HepG2 (cell line): ENCODE results near the gene AEBP1. TPM values are rescaled to one million over a fixed set of nuclear protein-coding genes. Genes with fewer than 3 reads are reported as not detected.
A peak's percentile ranks its signal among the peaks of the same experiment; 100 is the strongest.

ENCODE experiments used
- ATAC-seq: fragments of 200-7000 bp; cut with Tn5 transposase; 3 replicates; pipeline ENCODE4 v1.9.1; 2020; ENCODE audit warnings: mild to moderate bottlenecking, moderate library complexity
- BruUV-seq: library from RNA; stranded (reverse); fragments of 400-500 nt; replicated peaks from 2 replicates; lab custom pipeline; 2021; lab: Mats Ljungman, UMichigan
- CTCF ChIA-PET: fragments of 300-600 bp; formaldehyde crosslinking; extraction: SDS; loops from one replicate; lab custom pipeline; 2021; ENCODE audit warnings: low total read pairs, inconsistent platforms, low intra/inter-chr PET ratio; lab: Yijun Ruan, JAX
- POLR2A ChIA-PET: fragments of 350-600 bp; sonication (Branson Sonifier 250); formaldehyde crosslinking; loops from one replicate; lab custom pipeline; 2020; ENCODE audit warnings: antibody characterized with exemption, inconsistent platforms; lab: Yijun Ruan, JAX
- DNase-seq: peaks from one replicate; pipeline ENCODE4 v3.0.0-alpha.2; 2015; ENCODE audit warnings: low spot score
- FAIRE-seq: peaks from 3 replicates; lab custom pipeline; 2011; peaks lifted over from hg19 to GRCh38; lab: Jason Lieb, UNC
- H2AFZ ChIP-seq: one replicate; pipeline ENCODE4 v1.6.1; 2011; ENCODE audit warnings: low read length, inconsistent platforms
- H3K27ac ChIP-seq: fragments of 300-600 bp; 3 replicates; pipeline ENCODE4 v1.8.0; 2011; ENCODE audit warnings: mixed run types, mild to moderate bottlenecking, mixed read lengths, low read length, inconsistent platforms; ENCODE audit not compliant: insufficient read depth; ENCODE audit errors: extremely low read length
- H3K27me3 ChIP-seq, 2 experiments: fragments of 200-600 bp in 1 of 2; 2 replicates in 1 of 2; 3 replicates in 1 of 2; pipeline versions ENCODE4 v1.6.0 to v1.8.0; 2011; ENCODE audit warnings: low read length in 2 of 2, mild to moderate bottlenecking in 2 of 2, moderate library complexity in 2 of 2, inconsistent platforms in 1 of 2; ENCODE audit not compliant: insufficient read depth in 2 of 2, control insufficient read depth in 1 of 2
- H3K36me3 ChIP-seq, 2 experiments: fragments of 200-600 bp in 1 of 2; replicated peaks in 1 of 2; 2 replicates in 1 of 2; 3 replicates in 1 of 2; pipeline versions ENCODE4 v1.5.1 to v1.8.0; 2011; ENCODE audit warnings: low read length in 2 of 2, inconsistent platforms in 1 of 2; ENCODE audit not compliant: insufficient read depth in 2 of 2, control insufficient read depth in 1 of 2
- H3K4me1 ChIP-seq: 2 replicates; pipeline ENCODE4 v1.5.1; 2012; ENCODE audit warnings: low read length, inconsistent platforms; ENCODE audit not compliant: insufficient read depth
- H3K4me2 ChIP-seq: 2 replicates; pipeline ENCODE4 v1.6.0; 2011; ENCODE audit warnings: low read depth, low read length, inconsistent platforms
- H3K4me3 ChIP-seq, 3 experiments: fragments of 200-600 bp in 1 of 3; sonication (generic), shearing (Covaris generic) in 1 of 3; replicated peaks in 1 of 3; 2 replicates each; pipeline ENCODE4 v1.5.1; 2011 to 2016; ENCODE audit warnings: low read length in 3 of 3, inconsistent platforms in 2 of 3, low read depth in 2 of 3, mild to moderate bottlenecking in 2 of 3, control low read depth in 1 of 3, mixed read lengths in 1 of 3; ENCODE audit not compliant: insufficient read depth in 1 of 3
- H3K79me2 ChIP-seq: one replicate; pipeline ENCODE4 v1.6.1; 2011; ENCODE audit warnings: low read length, inconsistent platforms; ENCODE audit not compliant: insufficient read depth
- H3K9ac ChIP-seq: 2 replicates; pipeline ENCODE4 v1.6.0; 2011; ENCODE audit warnings: mild to moderate bottlenecking, low read depth, low read length, inconsistent platforms; ENCODE audit not compliant: insufficient read depth
- H3K9me3 ChIP-seq: 2 replicates; pipeline ENCODE4 v1.5.1; 2012; ENCODE audit warnings: mild to moderate bottlenecking, low read length
- H4K20me1 ChIP-seq: 2 replicates; pipeline ENCODE4 v1.6.0; 2011; ENCODE audit warnings: inconsistent platforms, mild to moderate bottlenecking, low read length, moderate library complexity; ENCODE audit not compliant: insufficient read depth
- ARID5B ChIP-seq: IDR thresholded peaks from 2 replicates; pipeline ENCODE4 v1.4.0; 2020; ENCODE audit warnings: mild to moderate bottlenecking, missing genetic modification reagents
- BATF2 ChIP-seq: sonication (generic); formaldehyde crosslinking; IDR thresholded peaks from 2 replicates; pipeline ENCODE4 v1.8.0; 2022; ENCODE audit warnings: mild to moderate bottlenecking, missing genetic modification reagents, moderate library complexity
- GMEB1 ChIP-seq: sonication (generic); formaldehyde crosslinking; IDR thresholded peaks from 2 replicates; pipeline ENCODE4 v1.5.1; 2020; ENCODE audit warnings: missing genetic modification reagents, mild to moderate bottlenecking, borderline replicate concordance
- HDAC2 ChIP-seq: sonication (generic); formaldehyde crosslinking; IDR thresholded peaks from 2 replicates; pipeline ENCODE4 v1.4.0; 2020; ENCODE audit warnings: missing genetic modification reagents
- HNRNPK ChIP-seq: fragments of 200-400 bp; formaldehyde crosslinking; IDR thresholded peaks from 2 replicates; pipeline ENCODE4 v1.6.1; 2018; ENCODE audit warnings: low read length, low read depth, moderate library complexity, mild to moderate bottlenecking; ENCODE audit not compliant: poor library complexity, severe bottlenecking
- ISL2 ChIP-seq: sonication (generic); formaldehyde crosslinking; IDR thresholded peaks from 2 replicates; pipeline ENCODE4 v1.5.0; 2020; ENCODE audit warnings: missing genetic modification reagents
- ZEB1 ChIP-seq: IDR thresholded peaks from 2 replicates; pipeline ENCODE4 v1.6.1; 2012; ENCODE audit warnings: mild to moderate bottlenecking, low read depth, inconsistent platforms; ENCODE audit not compliant: insufficient replicate concordance
- ZNF276 ChIP-seq: sonication (generic); formaldehyde crosslinking; IDR thresholded peaks from 2 replicates; pipeline ENCODE4 v1.4.0; 2020; ENCODE audit warnings: mild to moderate bottlenecking, low read depth, missing genetic modification reagents
- ZNF414 ChIP-seq: sonication (generic); formaldehyde crosslinking; IDR thresholded peaks from 2 replicates; pipeline ENCODE4 v1.5.0; 2020; ENCODE audit warnings: missing genetic modification reagents
- ZNF446 ChIP-seq: sonication (generic); formaldehyde crosslinking; IDR thresholded peaks from 2 replicates; pipeline ENCODE4 v1.5.0; 2020; ENCODE audit warnings: mild to moderate bottlenecking, missing genetic modification reagents
- ZNF569 ChIP-seq: sonication (generic); formaldehyde crosslinking; IDR thresholded peaks from 2 replicates; pipeline ENCODE4 v1.5.0; 2020; ENCODE audit warnings: mild to moderate bottlenecking, missing genetic modification reagents, moderate library complexity, borderline replicate concordance
- ZNF572 ChIP-seq: sonication (generic); formaldehyde crosslinking; IDR thresholded peaks from 2 replicates; pipeline ENCODE4 v1.5.1; 2020; ENCODE audit warnings: mild to moderate bottlenecking, missing genetic modification reagents
- ZNF850 ChIP-seq: sonication (generic); formaldehyde crosslinking; conservative IDR thresholded peaks from 2 replicates; pipeline ENCODE4 v1.9.0; 2021; ENCODE audit warnings: mild to moderate bottlenecking, missing genetic modification reagents
- ZSCAN9 ChIP-seq: IDR thresholded peaks from 2 replicates; pipeline ENCODE4 v1.6.1; 2016; ENCODE audit warnings: borderline replicate concordance
- WGBS: methylation state at CpG from one replicate; pipeline ENCODE4 v1.1.6; 2017; ENCODE audit warnings: low lambda C conversion rate; 5-methylcytosine and 5-hydroxymethylcytosine counted together
- in situ Hi-C: cut with HindIII; loops from 2 replicates; pipeline ENCODE4 v1.10.0; 2017; ENCODE audit warnings: low pct_unique_long_range_greater_than_20kb; ENCODE audit not compliant: extremely low pct_ligation_motif_present
- intact Hi-C: fragments of 100-400 bp; cut with micrococcal nuclease; formaldehyde crosslinking; loops from one replicate; pipeline ENCODE4 v1.10.0; 2022; ENCODE audit not compliant: unreplicated experiment
- polyA plus RNA-seq, 8 experiments: library from polyadenylated mRNA; depleted of rRNA in 3 of 8; stranded (reverse) in 7 of 8; unstranded in 1 of 8; fragments of >200 nt; fragmentation: Illumina TruSeq in 4 of 8; extraction: Trizol in 4 of 8; gene quantifications; 2 replicates each; pipeline versions ENCODE4 v1.2.1 to v1.2.3, GENCODE V29; 2011 to 2016; ENCODE audit warnings: low read depth in 4 of 8, missing spikeins in 1 of 8, mixed read lengths in 1 of 8; ENCODE audit not compliant: insufficient read depth in 1 of 8
- total RNA-seq, 5 experiments: library from RNA; depleted of rRNA; stranded (reverse); fragments of >200 nt; fragmentation: Illumina TruSeq; extraction: Trizol; gene quantifications; 2 replicates each; pipeline ENCODE4 v1.2.3, GENCODE V29; 2016; ENCODE audit warnings: low read depth in 1 of 5

AEBP1 gene
- total and polyA plus RNA-seq, 2 of the 13 experiments (the other 11 are each of a cell fraction or from before 2014, with no cell fraction given) = 0.22 to 0.55 TPM

GRCh38 chr7:44082541-44083207 is 21.5 kb upstream of the AEBP1 start:
- WGBS = under 1% methylated on average over 17 of the region's 54 CpGs
- Histone ChIP-seq H3K9ac (peak overlapping the region; percentile 62; the same call in 1 of the 2 replicates), H3K4me1 (peaks cover 26% of the 10 kb centered on the region), H3K79me2 (no peaks in the 10 kb centered on the region), H2AFZ (no peak overlapping the region), H3K27me3 (peaks cover 0 to 14% of the 10 kb centered on the region in 2 experiments; a peak in 2 of 5 replicates), H3K36me3 (peaks cover 3 to 10% of the 10 kb centered on the region in 2 experiments; a peak in 3 of 5 replicates), H4K20me1 (no peaks in the 10 kb centered on the region), H3K4me3 (peak overlapping the region; percentile 55 to 73 (median 71); a peak in 5 of 6 replicates), H3K4me2 (peak overlapping the region; percentile 95), H3K27ac (peak overlapping the region; percentile 33), H3K9me3 (no peaks in the 10 kb centered on the region)
- peak; percentile 30 for FAIRE-seq
- in situ Hi-C loops = no loop called here
- DNase-seq = peak; percentile 98
- BruUV-seq = no TSS peak
- intact Hi-C loops = loop anchor here (2.0 kb wide), 1 partner anchor 40 kb away; the partner anchor contains the start of gene POLD2
- POLR2A ChIA-PET = no interaction called here
- peak; percentile 97 for ATAC-seq
- CTCF ChIA-PET = no interaction called here
- TF ChIP-seq BATF2 (CRISPR knock-in tag) (no peak), HNRNPK (peak; percentile 75), HDAC2 (CRISPR knock-in tag) (peak; percentile 29; the same call in 1 of the 2 replicates), ZNF572 (CRISPR knock-in tag) (no peak), ZNF446 (no peak), ZNF850 (CRISPR knock-in tag) (no peak), ISL2 (0 out of 2 replicates have a peak, but pooled peaks have one; percentile 1), ZEB1 (no peak), ZNF414 (CRISPR knock-in tag) (no peak), GMEB1 (CRISPR knock-in tag) (no peak; the same call in 1 of the 2 replicates), ZSCAN9 (CRISPR knock-in tag) (no peak), ZNF569 (no peak), ARID5B (peak; percentile 56), ZNF276 (no peak)
